GM21786 (cell line): ENCODE measurements around the gene PROM2.

Experiments
- ATAC-seq: cut with Tn5 transposase; IDR thresholded peaks from one replicate; pipeline ENCODE4 v1.9.1; 2021; ENCODE audit not compliant: unreplicated experiment

PROM2 gene

DNA sequence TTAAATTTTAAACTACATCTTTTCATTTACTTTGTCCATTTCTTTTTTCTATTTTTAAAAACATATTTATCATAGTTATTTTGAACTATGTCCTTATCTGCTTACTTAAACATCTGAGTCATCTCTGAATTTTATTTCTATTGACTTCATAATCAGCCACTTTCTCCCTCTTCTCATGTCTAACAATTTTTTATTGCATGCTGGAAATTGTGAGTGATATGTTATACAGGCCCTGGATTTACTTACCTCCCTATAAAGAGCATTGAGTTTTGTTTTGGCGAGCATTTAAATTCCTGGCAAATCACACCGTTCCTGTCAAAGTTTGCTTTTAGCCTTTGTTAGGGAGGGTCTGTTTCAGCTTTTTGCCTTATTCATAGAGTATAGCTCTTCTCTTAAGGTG lies 62.2 kb downstream of the PROM2 start:
- ATAC-seq = no peak

DNA sequence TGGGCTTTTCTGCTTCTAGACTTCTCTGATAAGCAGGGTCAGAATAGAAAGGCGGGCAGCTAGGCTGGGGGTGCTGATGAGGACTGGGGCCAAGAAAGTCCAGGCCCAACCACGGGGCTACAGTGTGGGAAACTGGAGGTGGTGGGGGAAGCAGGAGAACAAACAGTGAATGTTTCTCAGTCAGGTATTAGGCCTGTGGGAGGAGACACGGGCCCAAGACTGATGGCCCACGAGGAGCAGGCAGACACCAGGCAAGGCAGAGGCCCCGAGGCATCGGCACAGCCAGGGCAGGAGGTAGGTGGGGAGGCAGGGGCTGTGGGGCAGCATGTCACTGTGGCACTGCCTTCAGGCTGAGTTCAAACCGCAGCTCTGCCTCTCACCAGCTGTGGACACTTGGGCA lies 63.6 kb downstream of the PROM2 start:
- ATAC-seq = no peak
